ENCODE data around the gene HECW1. TPM values are rescaled to one million over a fixed set of nuclear protein-coding genes. Genes with fewer than 3 reads are reported as not detected.
"Not testable (repeated sequence)": the region's sequence is repeated elsewhere in the genome, so short reads cannot be mapped to it uniquely, and the experiment has no call there.

The HECW1 gene
- total and polyA plus RNA-seq, 10 of the 15 experiments (the other 5 are each of a cell fraction or from before 2014, with no cell fraction given): under 0.01 to 0.31 (median 0.04) TPM; not detected in 3

GRCh38 chr7:43572516-43573049 is 460.1 kb downstream of the HECW1 start (continued):
- TF ChIP-seq MAX (IDR thresholded peaks at IDR 0.05; ENCODE audit: low read depth, low read length): no peak
- no peak for TF ChIP-seq ATF7 (IDR thresholded peaks at IDR 0.05; ENCODE audit: low read depth)
- TF ChIP-seq SREBF1 (IDR thresholded peaks at IDR 0.05; ENCODE audit: low read length): no peak
- TF ChIP-seq EZH2 (IDR thresholded peaks at IDR 0.05; ENCODE audit: borderline replicate concordance, control insufficient read depth, low read depth, low read length): no peak
- TF ChIP-seq, protein P1, sequence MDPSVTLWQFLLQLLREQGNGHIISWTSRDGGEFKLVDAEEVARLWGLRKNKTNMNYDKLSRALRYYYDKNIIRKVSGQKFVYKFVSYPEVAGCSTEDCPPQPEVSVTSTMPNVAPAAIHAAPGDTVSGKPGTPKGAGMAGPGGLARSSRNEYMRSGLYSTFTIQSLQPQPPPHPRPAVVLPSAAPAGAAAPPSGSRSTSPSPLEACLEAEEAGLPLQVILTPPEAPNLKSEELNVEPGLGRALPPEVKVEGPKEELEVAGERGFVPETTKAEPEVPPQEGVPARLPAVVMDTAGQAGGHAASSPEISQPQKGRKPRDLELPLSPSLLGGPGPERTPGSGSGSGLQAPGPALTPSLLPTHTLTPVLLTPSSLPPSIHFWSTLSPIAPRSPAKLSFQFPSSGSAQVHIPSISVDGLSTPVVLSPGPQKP (IDR thresholded peaks at IDR 0.05; ENCODE audit: low read depth, low read length): no peak
- TF ChIP-seq FOXK2 (IDR thresholded peaks at IDR 0.05): no peak
- no peak for TF ChIP-seq IRF4 (IDR thresholded peaks at IDR 0.05; ENCODE audit: low read depth, low read length)
- TF ChIP-seq BMI1 (IDR thresholded peaks at IDR 0.05; ENCODE audit: borderline replicate concordance): no peak
- TF ChIP-seq RAD51 (IDR thresholded peaks at IDR 0.05): no peak
- TF ChIP-seq MEF2B (IDR thresholded peaks at IDR 0.05; ENCODE audit: partially characterized antibody, poor library complexity, severe bottlenecking): no peak
- TF ChIP-seq CREB1 (IDR thresholded peaks at IDR 0.05; ENCODE audit: low read depth): peak; percentile 76
- TF ChIP-seq NBN (IDR thresholded peaks at IDR 0.05): no peak
- TF ChIP-seq SREBF2 (IDR thresholded peaks at IDR 0.05; ENCODE audit: low read length): no peak
- no peak for TF ChIP-seq CBX3 (IDR thresholded peaks at IDR 0.05; ENCODE audit: borderline replicate concordance, low read depth)
- no peak for TF ChIP-seq ATF2 (IDR thresholded peaks at IDR 0.05; ENCODE audit: low read length)

DNA sequence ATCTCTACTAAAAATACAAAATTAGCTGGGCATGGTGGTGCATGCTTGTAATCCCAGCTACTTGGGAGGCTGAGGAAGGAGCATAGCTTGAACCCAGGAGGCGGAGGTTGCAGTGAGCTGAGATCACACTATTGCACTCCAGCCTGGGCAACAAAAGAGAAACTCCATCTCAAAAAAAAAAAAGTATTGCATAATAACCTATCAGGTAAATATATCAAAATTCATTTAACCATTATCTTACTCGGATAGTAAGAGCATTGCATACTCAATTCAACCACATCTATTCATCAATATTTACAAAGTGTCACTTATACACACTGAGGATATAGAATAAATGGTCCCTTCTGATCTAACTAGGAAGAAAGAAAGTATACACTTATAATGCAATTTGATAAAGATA is 461.4 kb downstream of the HECW1 start:
- H3K27ac ChIP-seq (ENCODE audit: control insufficient read depth, insufficient read depth); H3K79me2 ChIP-seq (ENCODE audit: control insufficient read depth, insufficient read depth, low read length); H2AFZ ChIP-seq (ENCODE audit: control insufficient read depth, low read depth, low read length); DNase-seq (ENCODE audit: low read depth, low spot score); FAIRE-seq; H3K36me3 ChIP-seq (ENCODE audit: control insufficient read depth in 2 of 2, insufficient read depth in 2 of 2, low read length in 1 of 2); BruUV-seq (replicated peaks); H3K9ac ChIP-seq (ENCODE audit: control insufficient read depth, insufficient read depth, low read length); H3K9me3 ChIP-seq (replicated peaks; ENCODE audit: control insufficient read depth, insufficient read depth, low read length); ATAC-seq; H3K4me3 ChIP-seq; H4K20me1 ChIP-seq (ENCODE audit: control insufficient read depth, insufficient read depth); H3K27me3 ChIP-seq (replicated peaks in 1 of 2; ENCODE audit: control insufficient read depth in 2 of 2, insufficient read depth in 2 of 2, low read length in 1 of 2); H3K4me2 ChIP-seq (ENCODE audit: control insufficient read depth, insufficient read depth): not testable (repeated sequence)
- ChIA-PET POLR2A (interaction anchor here (1.5 kb wide), 1 partner anchor 11 kb away, joined by 3 read pairs; no protein-coding TSS in a partner anchor), RAD21 (ENCODE audit: unreplicated experiment) (interaction anchor here (1.3 to 7.3 kb wide), 3 partner anchors 8 to 190 kb away, joined by 5 to 65 read pairs (median 11); partner anchors contain the start of gene STK17A), SMC1A (ENCODE audit: uncharacterized antibody, unreplicated experiment) (interaction anchor here (0.9 to 4.9 kb wide), 9 partner anchors 8 to 265 kb away, joined by 3 to 37 read pairs (median 3); partner anchors contain the start of gene STK17A), CTCF (interaction anchor here (1.5 to 5.7 kb wide), 6 partner anchors 7 to 264 kb away, joined by 5 to 39 read pairs (median 10); partner anchors contain the start of gene STK17A)
- WGBS (ENCODE audit: insufficient coverage, insufficient replicate concordance, low lambda C conversion rate, missing lambda C conversion rate): 96% methylated on average over 2 of the region's 2 CpGs
- in situ Hi-C loops (cut with MboI) (loop anchor here (10.0 kb wide), 1 partner anchor 639 kb away; the partner anchor contains the start of genes MRPL32 and PSMA2), intact Hi-C loops (cut with micrococcal nuclease; ENCODE audit: unreplicated experiment) (loop anchor here (5.0 kb wide), 1 partner anchor 87 kb away; no protein-coding TSS in a partner anchor)
- peaks cover 34% of the 10 kb centered on the region for H3K4me1 ChIP-seq (ENCODE audit: control insufficient read depth, insufficient read depth, low read length)

Data from GM12878 (cell line).